Neural progenitor cell (in vitro differentiated cells): ENCODE results near the gene MORN3.

Source experiments
- EZH2 ChIP-seq: fragments of 200-600 bp; sonication (generic); IDR thresholded peaks from 2 replicates; pipeline ENCODE4 v1.6.1; 2017; ENCODE audit warnings: antibody characterized with exemption, mild to moderate bottlenecking, moderate library complexity
- TF ChIP-seq, protein P1 (sequence below): fragments of 200-600 bp; sonication (generic); IDR thresholded peaks from 2 replicates; pipeline ENCODE4 v1.5.1; 2017; ENCODE audit warnings: antibody characterized with exemption, mild to moderate bottlenecking

DNA sequence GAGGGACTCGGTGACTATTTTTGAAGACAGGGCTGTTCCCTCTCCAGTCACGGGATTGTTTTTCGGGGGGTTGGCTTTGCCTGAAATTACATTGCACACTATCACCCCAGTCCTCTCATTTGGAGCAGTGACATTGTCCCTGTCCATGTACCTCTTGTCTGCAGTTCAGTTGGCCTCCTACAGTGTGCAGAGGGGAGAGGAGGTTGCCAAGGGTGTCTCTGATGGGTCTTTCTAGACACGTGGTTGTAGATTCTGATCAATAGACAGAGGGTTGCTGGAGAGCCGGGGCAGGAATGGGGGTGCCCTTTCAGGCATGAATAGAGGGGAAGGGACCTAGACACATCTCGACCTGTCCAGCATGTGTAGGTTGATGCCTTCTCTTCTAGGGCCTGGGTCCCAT is 44.3 kb upstream of the MORN3 start:
- TF ChIP-seq, protein P1, sequence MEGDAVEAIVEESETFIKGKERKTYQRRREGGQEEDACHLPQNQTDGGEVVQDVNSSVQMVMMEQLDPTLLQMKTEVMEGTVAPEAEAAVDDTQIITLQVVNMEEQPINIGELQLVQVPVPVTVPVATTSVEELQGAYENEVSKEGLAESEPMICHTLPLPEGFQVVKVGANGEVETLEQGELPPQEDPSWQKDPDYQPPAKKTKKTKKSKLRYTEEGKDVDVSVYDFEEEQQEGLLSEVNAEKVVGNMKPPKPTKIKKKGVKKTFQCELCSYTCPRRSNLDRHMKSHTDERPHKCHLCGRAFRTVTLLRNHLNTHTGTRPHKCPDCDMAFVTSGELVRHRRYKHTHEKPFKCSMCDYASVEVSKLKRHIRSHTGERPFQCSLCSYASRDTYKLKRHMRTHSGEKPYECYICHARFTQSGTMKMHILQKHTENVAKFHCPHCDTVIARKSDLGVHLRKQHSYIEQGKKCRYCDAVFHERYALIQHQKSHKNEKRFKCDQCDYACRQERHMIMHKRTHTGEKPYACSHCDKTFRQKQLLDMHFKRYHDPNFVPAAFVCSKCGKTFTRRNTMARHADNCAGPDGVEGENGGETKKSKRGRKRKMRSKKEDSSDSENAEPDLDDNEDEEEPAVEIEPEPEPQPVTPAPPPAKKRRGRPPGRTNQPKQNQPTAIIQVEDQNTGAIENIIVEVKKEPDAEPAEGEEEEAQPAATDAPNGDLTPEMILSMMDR = no peak
- no peak for TF ChIP-seq EZH2
